Upper lobe of left lung (tissue), 4 donors: ENCODE measurements around the gene LYPD5.

Source experiments
- CTCF ChIP-seq, 6 experiments: fragments of 450-650 bp in 4 of 6; fragments of 200-600 bp in 2 of 6; sonication (generic) in 2 of 6; IDR thresholded peaks; one replicate each; pipeline ENCODE4 v1.5.1; 2016 to 2019; ENCODE audit warnings: antibody characterized with exemption in 6 of 6
- POLR2A ChIP-seq, 4 donors: fragments of 450-650 bp; IDR thresholded peaks; one replicate each; pipeline ENCODE4 v1.5.1; 2016 to 2017; ENCODE audit warnings: antibody characterized with exemption in 4 of 4, mild to moderate bottlenecking in 2 of 4
- POLR2AphosphoS5 ChIP-seq, 2 donors: sonication (generic); formaldehyde crosslinking; IDR thresholded peaks; one replicate each; pipeline ENCODE4 v1.5.1; 2017; ENCODE audit warnings: antibody characterized with exemption in 2 of 2

- no peak for TF ChIP-seq CTCF (IDR thresholded peaks at IDR 0.05)
- no peak for TF ChIP-seq POLR2A (IDR thresholded peaks at IDR 0.05)
- TF ChIP-seq POLR2AphosphoS5 (IDR thresholded peaks at IDR 0.05) = no peak
Observed at GRCh38 chr19:43751466-43752220, 50.6 kb downstream of the LYPD5 start.
